Skeletal muscle tissue (tissue), 4 donors: ENCODE measurements around the gene CUL4A. TPM values are rescaled to one million over a fixed set of nuclear protein-coding genes. Genes with fewer than 3 reads are reported as not detected.
"Not testable (repeated sequence)": the region's sequence is repeated elsewhere in the genome, so short reads cannot be mapped to it uniquely, and the experiment has no call there.

Experiments used
- H3K27ac ChIP-seq: one replicate; pipeline ENCODE4 v1.7.0; 2013; ENCODE audit warnings: mild to moderate bottlenecking, low read depth, low read length, inconsistent platforms
- H3K27me3 ChIP-seq, 3 donors: one replicate each; pipeline ENCODE4 v1.7.0; 2013; ENCODE audit warnings: low read length in 3 of 3; ENCODE audit not compliant: control insufficient read depth in 3 of 3, insufficient read depth in 3 of 3
- H3K36me3 ChIP-seq, 3 donors: one replicate each; pipeline ENCODE4 v1.7.0; 2013; ENCODE audit warnings: low read length in 3 of 3; ENCODE audit not compliant: control insufficient read depth in 3 of 3, insufficient read depth in 3 of 3
- H3K4me1 ChIP-seq, 3 donors: one replicate each; pipeline ENCODE4 v1.7.0; 2013; ENCODE audit warnings: low read length in 3 of 3, mild to moderate bottlenecking in 3 of 3; ENCODE audit not compliant: control insufficient read depth in 3 of 3, insufficient read depth in 3 of 3
- H3K4me3 ChIP-seq, 3 donors: one replicate each; pipeline ENCODE4 v1.7.0; 2013; ENCODE audit warnings: low read length in 3 of 3
- H3K9ac ChIP-seq, 3 donors: one replicate each; pipeline ENCODE4 v1.7.0; 2013; ENCODE audit warnings: low read length in 3 of 3, mild to moderate bottlenecking in 3 of 3, moderate library complexity in 2 of 3, low read depth in 1 of 3
- H3K9me3 ChIP-seq, 3 donors: one replicate each; pipeline ENCODE4 v1.7.0; 2013; ENCODE audit warnings: low read length in 3 of 3; ENCODE audit not compliant: control insufficient read depth in 3 of 3
- total RNA-seq: library from RNA; depleted of rRNA; stranded (reverse); fragments of >200 nt; gene quantifications from one replicate; pipeline ENCODE4 v1.2.3, GENCODE V29; 2014
- donor health status: Osteomylitis.

Gene CUL4A
- total RNA-seq, 1 donor from 2014 or later = 67.3 TPM

- no peaks in the 10 kb centered on the region for H3K27me3 ChIP-seq
- H3K9ac ChIP-seq = no peak overlapping the region
- H3K36me3 ChIP-seq = peaks cover 51 to 66% (median 58%) of the 10 kb centered on the region in 3 donors
- no peak overlapping the region for H3K27ac ChIP-seq
- H3K4me3 ChIP-seq = no peak overlapping the region
- no peaks in the 10 kb centered on the region for H3K9me3 ChIP-seq
- H3K4me1 ChIP-seq = no peaks in the 10 kb centered on the region
These were observed 22.1 kb downstream of the CUL4A start for GRCh38 chr13:113231306-113232207.

GRCh38 chr13:113232208-113233003, 23.0 kb downstream of the CUL4A start:
- no peak overlapping the region for H3K9ac ChIP-seq
- no peak overlapping the region for H3K4me3 ChIP-seq
- H3K27me3 ChIP-seq = no peaks in the 10 kb centered on the region
- H3K36me3 ChIP-seq = peaks cover 50 to 64% (median 60%) of the 10 kb centered on the region in 3 donors
- no peaks in the 10 kb centered on the region for H3K9me3 ChIP-seq
- H3K27ac ChIP-seq = no peak overlapping the region
- no peaks in the 10 kb centered on the region for H3K4me1 ChIP-seq

GRCh38 chr13:113233101-113233500, 23.7 kb downstream of the CUL4A start:
- Histone ChIP-seq H3K4me1 (no peaks in the 10 kb centered on the region), H3K4me3 (no peak overlapping the region), H3K36me3 (peaks cover 46 to 63% (median 59%) of the 10 kb centered on the region in 3 donors), H3K9me3 (no peaks in the 10 kb centered on the region), H3K9ac (no peak overlapping the region), H3K27ac (no peak overlapping the region), H3K27me3 (no peaks in the 10 kb centered on the region)

- no peak overlapping the region for H3K9ac ChIP-seq
- peaks cover 29 to 65% (median 54%) of the 10 kb centered on the region in 3 donors for H3K36me3 ChIP-seq
These were observed 29.1 kb downstream of the CUL4A start for GRCh38 chr13:113238536-113238935.

GRCh38 chr13:113239357-113239756, 29.9 kb downstream of the CUL4A start:
- H3K4me3 ChIP-seq = no peak overlapping the region
- no peak overlapping the region for H3K27ac ChIP-seq
- H3K27me3 ChIP-seq = no peaks in the 10 kb centered on the region
- no peak overlapping the region for H3K9ac ChIP-seq
- H3K9me3 ChIP-seq = no peaks in the 10 kb centered on the region
- H3K4me1 ChIP-seq = no peaks in the 10 kb centered on the region
- peaks cover 30 to 70% (median 52%) of the 10 kb centered on the region in 3 donors for H3K36me3 ChIP-seq

More at GRCh38 chr13:113238536-113238935, 29.1 kb downstream of the CUL4A start:
- H3K4me1 ChIP-seq = no peaks in the 10 kb centered on the region
- no peak overlapping the region for H3K4me3 ChIP-seq
- no peaks in the 10 kb centered on the region for H3K27me3 ChIP-seq
- no peak overlapping the region for H3K27ac ChIP-seq
- H3K9me3 ChIP-seq = no peaks in the 10 kb centered on the region

- Histone ChIP-seq H3K4me1 (no peaks in the 10 kb centered on the region), H3K36me3 (peaks cover 31 to 70% (median 53%) of the 10 kb centered on the region in 3 donors), H3K27ac (no peak overlapping the region), H3K9me3 (no peaks in the 10 kb centered on the region), H3K27me3 (no peaks in the 10 kb centered on the region), H3K9ac (no peak overlapping the region), H3K4me3 (no peak overlapping the region)
These were observed 30.6 kb downstream of the CUL4A start for GRCh38 chr13:113239986-113240385.

GRCh38 chr13:113241623-113242022, 32.2 kb downstream of the CUL4A start:
- H3K27ac ChIP-seq, H3K9ac ChIP-seq, H3K4me1 ChIP-seq, H3K27me3 ChIP-seq, H3K9me3 ChIP-seq, H3K4me3 ChIP-seq: not testable (repeated sequence)
- peaks cover 46 to 73% (median 61%) of the 10 kb centered on the region in 3 donors for H3K36me3 ChIP-seq

- Histone ChIP-seq H3K4me3 (no peak overlapping the region), H3K9me3 (no peaks in the 10 kb centered on the region), H3K9ac (no peak overlapping the region), H3K27me3 (no peaks in the 10 kb centered on the region), H3K36me3 (peaks cover 52 to 76% (median 69%) of the 10 kb centered on the region in 3 donors), H3K4me1 (no peaks in the 10 kb centered on the region), H3K27ac (no peak overlapping the region)
These were observed 34.4 kb downstream of the CUL4A start for GRCh38 chr13:113243847-113244246.

GRCh38 chr13:113245849-113246796, 36.7 kb downstream of the CUL4A start:
- H3K4me3 ChIP-seq = no peak overlapping the region
- H3K27ac ChIP-seq = no peak overlapping the region
- peaks cover 53 to 85% (median 73%) of the 10 kb centered on the region in 3 donors for H3K36me3 ChIP-seq
- H3K9me3 ChIP-seq = no peaks in the 10 kb centered on the region
- H3K9ac ChIP-seq = no peak overlapping the region
- no peaks in the 10 kb centered on the region for H3K4me1 ChIP-seq
- H3K27me3 ChIP-seq = no peaks in the 10 kb centered on the region
